Measurements from ENCODE around the gene SSR3.

DNA sequence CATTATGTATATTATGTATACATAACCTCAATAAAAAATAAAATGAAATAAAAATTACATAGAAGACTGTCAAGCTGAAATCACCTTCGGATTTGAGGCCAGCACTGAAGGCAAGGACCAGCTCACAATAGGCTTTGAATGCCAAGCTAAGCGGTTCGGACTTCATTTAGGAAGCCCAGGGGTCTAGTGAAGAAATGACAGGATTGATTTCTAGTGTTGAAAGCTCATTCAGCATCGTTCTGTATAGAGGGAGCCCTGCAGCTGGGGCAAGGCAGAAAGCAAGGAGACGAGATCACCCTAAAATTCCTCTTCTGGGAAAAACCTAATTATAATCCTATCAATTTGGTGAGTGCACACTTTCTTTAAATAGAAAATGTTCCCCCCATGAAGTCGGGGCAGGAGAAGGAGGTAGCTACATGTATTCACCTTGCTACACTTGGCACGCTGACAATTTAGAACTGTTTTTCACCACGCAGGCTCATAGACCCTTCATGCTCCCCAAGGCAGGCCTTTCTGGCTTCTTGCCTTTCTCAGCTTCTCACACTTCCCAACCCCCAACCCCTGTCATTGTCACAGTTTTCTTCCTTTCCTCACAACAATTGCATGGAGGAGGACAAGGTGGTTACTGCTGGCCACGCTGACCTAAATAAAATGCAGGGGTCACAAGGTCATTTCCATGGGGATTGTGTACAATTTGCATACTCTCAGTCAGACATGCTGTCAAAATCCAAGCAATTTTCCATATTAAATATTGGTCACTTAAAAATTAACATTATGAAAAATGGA, 44.4 kb upstream of the SSR3 start:
- TF ChIP-seq GATA2 (IDR thresholded peaks at IDR 0.05; ENCODE audit: low read depth, low read length) (no peak), GATA3 (IDR thresholded peaks at IDR 0.05; ENCODE audit: low read depth, low read length) (no peak)

All from SH-SY5Y (cell line).